Stimulated activated CD4-positive, alpha-beta T cell treated with anti-CD3 and anti-CD28 coated beads, Interleukin-4, amount 100 ng/mL, for 24 hours (primary cell): ENCODE results near the gene NPS.

Experiments
- DNase-seq: peaks from one replicate; pipeline ENCODE4 v3.0.0-alpha.2; 2020

NPS gene

DNA sequence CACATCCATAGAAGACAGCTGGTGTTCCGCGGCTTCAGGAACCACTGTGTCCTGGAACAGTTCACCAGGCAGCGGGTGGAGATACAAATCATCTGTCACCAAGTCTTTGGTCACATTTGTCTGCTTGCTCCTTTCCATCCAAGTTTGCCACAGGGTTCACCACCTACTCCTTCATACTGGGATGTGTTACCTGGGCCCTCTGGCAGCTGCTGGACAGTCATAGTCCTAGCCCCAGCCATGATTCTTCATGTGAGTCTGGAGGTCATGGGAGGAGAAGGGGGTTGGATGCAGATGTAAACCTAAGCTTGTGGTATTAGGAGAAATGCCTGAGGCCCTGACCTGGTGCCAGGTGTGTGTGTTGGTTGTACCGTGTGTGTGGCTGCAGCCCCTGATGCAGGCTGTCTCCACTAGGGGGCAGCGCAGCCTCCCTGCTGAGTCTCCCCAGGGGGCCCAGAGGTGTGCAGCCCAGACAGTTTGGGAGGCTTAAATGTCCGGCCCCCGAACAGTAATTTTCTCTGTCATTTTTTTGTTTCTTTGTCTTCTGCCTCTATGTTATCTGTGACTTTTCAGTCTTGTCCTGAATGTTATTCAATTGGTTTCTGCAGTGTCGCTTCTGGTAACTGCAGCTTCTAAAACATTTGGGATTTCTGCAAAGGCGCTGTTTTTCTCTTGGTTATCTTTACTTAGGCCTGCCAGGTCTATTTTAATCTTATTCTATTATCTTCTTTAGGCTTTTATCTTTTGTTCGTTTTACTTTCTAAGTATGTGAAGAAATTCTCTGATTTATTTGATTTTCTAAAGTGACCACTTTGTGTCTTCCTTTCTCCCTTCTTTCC is 14.8 kb downstream of the NPS start:
- peak; percentile 15 for DNase-seq

DNA sequence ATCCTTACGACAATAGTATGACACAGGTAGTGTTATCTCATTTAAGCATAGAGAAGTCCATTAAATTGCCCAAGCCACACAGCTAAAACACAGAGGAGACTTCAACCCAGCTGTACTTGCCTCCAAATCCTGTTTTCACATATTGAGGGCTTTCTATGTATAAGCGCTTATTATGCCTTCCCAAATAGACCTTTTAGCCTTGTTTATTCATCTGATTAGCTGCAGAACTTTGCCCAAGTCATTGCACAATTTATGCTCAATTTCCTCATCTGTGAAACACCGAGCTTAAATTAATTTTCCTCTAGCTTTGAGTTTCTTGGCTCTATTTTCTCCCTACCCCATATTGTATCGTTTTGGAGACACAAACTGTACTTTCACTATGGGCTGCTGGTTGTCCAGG is 15.5 kb downstream of the NPS start:
- DNase-seq = no peak

DNA sequence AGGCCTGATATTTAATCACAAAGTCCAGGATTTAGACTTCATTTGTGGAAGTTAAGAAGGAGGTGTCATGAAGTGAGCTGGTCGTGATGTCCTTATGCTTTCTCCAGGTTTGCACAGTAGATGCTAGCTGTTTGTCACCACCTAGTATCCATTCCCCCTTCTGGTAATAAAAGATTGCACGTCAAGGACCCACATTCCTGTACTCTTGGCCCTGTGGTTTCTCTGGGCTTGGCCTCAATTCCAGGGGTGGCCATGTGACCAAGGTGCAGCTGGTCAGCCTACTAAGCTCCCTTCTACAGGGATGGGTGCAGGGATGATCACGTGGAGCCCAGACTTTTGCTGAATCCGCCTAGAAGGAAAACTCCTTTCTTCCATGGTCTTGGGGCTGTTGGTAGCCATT is 16.5 kb downstream of the NPS start:
- DNase-seq = no peak

DNA sequence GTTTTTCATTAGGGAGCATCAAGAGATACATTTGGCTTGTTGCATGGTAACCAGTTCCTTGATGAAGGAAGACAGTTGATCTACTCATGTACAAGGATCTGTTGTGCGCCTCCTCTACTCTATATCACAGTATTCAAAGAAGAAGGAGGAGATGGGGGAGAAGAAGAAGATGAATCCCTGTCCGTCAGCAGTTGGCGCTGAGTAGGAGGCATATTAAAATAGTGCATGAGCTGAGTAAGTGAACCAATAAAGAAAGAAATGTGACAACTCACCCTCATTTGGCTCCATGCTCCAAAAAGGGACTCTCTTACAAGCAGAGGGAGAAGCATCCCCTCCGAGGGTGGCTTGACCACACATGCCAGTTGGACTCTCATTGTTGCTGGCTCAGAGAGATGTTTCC is 20.1 kb downstream of the NPS start:
- DNase-seq = no peak

DNA sequence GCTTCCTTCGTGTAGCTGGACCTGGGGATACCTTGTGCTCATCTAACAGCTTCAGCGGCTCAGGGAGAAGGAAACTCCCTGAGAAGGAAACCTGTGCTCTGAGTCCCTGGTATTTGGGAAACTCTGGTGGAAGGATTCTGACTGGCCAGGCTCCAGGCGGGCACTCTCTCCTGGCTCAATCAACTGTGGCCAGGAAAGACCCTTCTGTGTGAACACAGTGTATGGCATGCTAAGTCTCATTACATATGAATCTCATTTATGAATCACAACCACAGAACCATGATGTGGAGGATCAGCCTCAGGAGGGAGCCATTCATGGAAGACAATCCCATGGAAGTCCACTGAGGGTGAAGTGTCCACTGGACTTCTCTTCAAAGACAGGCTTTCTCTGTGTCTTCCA is 20.9 kb downstream of the NPS start:
- DNase-seq = no peak

DNA sequence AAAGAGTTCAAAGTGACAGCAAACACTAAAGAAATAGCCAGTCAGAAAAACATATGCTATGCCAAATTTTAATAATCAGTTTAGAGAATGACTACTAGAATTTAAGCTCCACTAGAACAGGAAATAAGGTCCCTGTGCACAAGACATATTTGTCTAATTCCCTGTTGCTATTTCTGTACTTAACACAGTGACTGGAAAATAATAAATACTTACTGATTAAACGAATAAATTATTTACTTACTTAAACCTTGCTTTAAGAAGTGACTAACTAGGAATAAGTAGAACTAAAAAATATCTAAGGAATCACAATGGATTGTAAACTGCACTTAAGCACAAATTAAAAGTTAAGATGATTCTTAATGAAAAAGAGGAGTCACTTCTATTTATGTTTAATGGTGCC is 22.3 kb downstream of the NPS start:
- DNase-seq = no peak

DNA sequence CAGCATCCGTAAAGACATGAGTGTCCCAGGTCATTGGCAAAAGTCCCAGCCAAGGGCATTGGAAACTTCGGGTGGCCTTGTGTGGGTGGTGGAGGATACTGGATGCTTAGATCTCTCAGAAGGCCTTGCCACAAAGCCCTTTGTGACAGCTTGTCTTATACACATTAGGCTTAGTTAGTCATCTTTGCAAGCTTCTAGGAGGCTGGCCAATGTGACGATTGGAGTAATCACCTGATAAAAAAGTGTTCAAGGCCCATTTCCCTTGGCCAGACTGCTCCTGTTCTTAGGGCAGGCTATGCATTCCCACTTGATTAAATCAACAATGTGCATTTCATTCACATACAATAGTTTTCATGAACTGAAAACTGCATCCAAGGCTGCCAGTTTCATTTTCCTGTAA is 26.9 kb downstream of the NPS start:
- no peak for DNase-seq

DNA sequence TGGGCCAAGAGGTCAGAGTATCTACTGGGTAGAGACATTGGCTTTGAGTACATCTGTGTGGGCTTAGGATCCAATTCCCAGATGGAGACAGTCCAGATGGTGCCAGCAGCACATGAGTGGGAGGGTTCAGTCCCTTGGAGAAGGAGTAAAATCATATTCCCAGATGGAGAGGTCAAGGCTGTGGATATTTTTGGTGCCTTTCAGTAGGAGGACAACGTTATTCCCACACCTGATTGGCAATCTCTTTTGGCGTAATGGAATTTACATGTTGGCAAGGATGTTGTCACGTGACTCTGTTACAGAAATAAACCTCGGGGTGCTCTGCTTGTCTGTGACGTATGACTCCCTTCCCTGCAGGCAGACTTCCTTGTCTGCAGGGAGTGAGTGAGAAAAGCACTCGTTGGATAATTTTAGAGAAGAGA is 27.6 kb downstream of the NPS start:
- no peak for DNase-seq

DNA sequence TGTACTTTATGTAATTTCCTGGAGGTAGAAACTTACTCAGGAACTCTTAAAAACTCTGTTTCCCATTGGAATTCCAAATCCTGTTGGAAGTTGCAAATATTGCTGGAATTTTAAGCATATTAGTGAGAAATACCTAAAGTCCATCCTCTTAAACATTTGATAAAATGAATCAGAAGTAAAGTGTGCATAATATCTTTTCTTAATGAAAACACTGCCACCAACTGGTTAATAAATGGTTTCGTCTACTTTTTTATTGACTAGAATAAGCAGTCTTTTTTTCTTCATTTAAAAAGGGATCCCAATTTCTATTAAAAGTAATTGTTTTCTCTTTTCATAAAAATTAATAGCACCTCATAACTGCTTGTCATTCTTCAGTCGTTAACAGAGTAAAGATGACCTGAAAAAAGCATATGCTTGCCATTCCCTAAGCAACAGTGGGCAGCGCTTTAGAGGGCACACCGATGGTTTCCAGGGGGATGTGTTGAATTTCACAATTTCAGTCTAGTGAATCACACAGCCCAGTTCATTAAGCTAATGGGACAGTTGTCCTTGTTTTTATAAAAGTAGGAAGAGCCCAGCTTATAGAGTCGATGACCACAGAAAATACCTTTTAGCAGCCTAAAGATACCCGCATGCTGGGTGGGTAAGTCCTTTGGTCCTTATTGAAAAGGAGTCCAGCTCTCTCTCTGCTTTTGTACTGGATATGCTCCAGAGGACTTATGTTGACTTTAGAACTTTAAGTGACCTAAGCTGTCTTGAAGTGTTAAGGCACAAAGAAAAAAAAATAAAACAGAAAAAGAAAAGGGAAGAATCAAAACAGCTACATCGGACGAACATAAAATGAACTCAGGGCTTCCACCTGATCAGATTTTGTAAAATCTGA is 28.5 kb downstream of the NPS start:
- DNase-seq = no peak

DNA sequence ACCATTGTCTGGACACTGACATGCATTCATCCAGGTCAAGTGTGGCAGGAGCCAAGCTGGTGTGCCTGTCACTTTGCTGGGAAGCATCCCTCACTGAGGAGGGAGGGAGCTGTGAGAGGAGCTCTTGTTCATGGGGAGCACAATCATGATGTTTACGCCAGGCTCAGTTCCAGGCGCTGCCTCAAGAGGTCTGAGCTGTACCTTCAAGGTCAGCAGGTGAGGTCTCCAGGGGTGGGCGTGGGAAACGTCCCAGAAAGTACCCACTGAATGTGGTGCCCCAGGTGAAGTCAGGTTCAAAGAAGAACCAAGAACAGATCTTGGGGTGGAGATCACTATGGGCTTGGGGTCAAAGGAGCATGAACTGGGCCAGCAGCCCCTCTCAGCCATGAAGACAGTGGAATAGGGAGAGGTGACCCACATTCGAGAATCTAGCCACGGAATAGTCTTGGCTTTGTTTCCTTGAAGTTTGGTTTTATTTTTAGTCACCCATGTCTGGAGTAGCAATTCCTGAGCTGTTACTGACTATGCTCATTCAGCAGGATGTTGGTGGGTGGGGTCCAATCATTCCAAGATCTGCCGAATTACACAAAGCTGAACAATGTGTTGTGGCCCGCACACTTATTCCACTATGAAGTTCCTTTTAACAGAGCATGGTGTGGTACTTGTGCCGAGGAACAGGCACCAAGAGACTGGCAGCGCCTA is 29.3 kb downstream of the NPS start:
- no peak for DNase-seq

DNA sequence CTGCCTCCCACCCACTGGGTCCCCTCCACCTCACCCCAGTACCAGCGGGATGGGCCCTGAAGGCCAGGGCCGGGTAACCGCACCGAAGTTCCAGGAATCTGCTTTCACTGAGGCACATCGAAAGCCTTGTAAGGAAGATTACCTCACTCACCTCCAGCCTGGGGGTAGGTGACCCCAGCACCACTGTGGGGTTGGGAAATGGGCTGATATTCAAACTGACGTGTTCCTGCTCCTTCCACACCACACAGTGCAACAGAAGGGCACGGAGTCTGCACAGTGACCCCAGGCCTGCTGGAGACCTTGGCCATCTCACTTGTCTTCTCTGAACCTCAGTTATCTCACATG is 29.8 kb downstream of the NPS start:
- DNase-seq = no peak

DNA sequence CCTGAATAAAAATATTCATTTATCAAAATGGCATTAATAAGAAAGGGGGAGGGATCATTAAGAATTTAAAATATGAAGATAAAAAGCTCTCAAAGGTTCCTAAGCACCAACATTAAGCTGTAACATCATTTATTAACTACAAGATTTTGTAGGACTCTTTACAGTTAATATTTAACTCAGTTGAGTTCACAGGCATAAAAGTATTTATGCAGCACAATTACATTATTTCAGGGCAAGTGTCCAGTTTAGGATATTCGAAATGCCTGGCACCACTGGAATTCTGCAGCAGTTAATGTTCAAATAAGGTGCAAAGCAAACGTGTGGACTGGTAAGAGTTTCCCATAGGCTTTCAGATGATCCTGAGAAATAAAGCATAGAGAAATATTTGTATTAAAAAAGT is 30.5 kb downstream of the NPS start:
- no peak for DNase-seq

DNA sequence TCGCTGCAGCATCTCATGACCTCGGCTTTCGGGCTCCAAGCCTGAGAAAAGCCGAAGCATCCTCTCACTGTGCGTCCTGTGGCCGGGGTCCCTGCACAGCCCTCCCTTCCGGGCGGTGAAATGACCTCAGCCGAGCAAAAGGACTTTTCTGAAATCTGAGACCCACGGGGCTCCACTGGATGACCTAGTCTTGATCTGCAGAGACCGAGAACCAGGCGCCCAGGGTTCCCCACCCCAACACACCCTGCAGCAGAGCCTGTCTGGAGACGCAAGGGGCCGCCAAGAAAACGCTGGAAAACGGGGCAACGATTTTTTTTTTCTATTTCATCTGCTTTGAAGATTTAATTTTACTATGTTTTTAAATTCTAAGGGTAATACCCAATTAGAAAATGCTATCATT is 31.7 kb downstream of the NPS start:
- DNase-seq = no peak

DNA sequence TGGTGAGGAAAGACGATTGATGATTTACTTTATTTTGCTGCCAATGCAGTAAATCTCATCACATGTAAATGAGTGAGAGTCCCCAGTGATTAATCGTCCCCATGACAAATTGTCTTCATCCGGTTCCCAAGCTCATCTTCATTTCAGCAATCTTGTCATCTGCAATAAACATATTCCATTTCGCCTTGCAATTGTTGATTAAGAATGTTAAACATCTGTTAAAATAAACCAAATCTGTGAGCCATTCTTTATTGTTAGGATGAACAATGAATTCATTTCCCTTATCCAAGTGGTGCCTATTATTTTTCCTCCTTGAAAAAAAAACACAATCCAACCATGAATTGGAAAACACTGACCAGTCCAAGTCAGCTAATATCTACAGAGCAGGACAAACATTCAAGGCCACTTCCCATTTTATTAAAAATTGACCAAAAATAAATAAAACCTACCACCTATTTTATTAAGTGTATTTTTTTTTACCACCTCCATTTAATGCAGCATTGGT is 36.5 kb downstream of the NPS start:
- DNase-seq = no peak

DNA sequence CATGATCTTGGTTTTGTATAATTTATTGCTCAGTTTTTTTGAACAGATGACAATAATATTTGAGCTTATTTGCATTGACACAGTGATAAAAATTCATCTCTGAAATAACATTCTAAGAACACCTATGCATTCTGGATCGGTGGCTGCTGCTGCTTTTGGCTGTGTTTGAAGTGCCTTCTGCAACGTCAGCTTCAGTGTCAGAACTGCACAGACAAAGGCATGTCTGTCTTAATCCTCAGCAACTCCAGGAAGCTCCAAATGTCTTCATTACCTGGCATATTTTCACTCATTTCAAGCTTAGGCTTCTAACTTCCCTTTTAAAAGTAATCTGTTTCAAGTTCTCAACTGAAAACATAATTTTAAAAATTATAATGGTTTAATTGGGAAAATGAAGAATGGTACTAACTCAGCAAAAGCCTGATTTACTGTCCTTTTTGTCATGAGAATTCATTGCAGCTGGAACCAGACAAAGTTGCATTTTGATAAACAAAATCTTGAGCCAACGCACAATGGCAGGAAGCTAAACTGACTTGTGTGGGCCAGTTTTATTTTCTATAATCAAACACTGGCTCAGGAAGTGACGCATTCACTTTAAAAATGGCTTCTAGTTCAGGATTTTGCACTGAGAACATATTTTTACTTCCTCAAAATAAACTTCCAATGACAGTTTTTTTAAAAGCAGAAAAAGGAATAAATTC is 38.7 kb downstream of the NPS start:
- DNase-seq = no peak

DNA sequence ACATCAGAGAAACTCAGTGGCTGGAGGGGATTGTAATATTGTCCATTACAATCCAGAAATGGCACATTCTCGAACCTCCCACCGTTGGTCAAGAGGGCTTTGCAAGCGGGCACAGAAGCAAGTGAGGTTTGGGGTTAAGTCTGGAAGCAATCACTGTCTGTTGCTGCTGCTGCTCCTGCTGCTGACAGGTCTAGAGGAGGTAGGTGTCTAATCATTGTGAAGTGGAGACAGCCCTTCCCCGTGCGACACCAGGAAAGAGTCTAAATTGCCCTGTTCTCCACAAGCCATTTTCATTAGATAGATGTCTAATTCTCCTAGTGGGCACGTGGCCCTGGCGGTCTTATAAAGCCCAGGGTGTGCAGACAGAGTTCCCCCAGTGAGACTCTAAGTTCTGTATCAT is 43.5 kb downstream of the NPS start:
- DNase-seq = no peak

DNA sequence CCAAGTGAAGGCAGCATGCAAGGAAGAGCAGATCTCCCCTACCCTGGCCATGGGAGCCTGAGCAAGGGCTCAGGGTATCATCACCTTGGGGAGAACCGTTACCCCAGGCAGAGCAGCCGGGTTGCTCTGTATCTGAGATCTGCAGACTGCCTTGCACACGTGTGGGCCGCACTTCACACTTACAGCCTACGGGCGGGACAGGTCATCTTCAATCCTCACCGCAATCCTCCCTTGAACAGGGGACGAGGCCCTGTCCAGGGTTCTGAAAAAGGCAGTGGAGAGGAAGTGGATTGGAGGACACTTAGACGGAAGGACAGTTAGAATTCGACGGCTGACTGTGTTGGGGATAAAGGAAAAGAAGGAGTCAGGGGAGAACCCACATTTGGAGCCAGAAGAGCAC is 51.4 kb downstream of the NPS start:
- DNase-seq = no peak
